Esophagus muscularis mucosa (tissue), 3 donors: ENCODE results near the gene MEGF9.

Source experiments
- CTCF ChIP-seq, 3 experiments: fragments of 200-600 bp in 2 of 3; fragments of 450-650 bp in 1 of 3; sonication (generic) in 2 of 3; IDR thresholded peaks; one replicate each; pipeline ENCODE4 v1.5.1; 2017 to 2019; ENCODE audit warnings: antibody characterized with exemption in 3 of 3, mild to moderate bottlenecking in 2 of 3, moderate library complexity in 1 of 3
- POLR2A ChIP-seq: fragments of 450-650 bp; IDR thresholded peaks from one replicate; pipeline ENCODE4 v1.6.1; 2017; ENCODE audit warnings: antibody characterized with exemption, moderate library complexity, mild to moderate bottlenecking, low read depth
- POLR2AphosphoS5 ChIP-seq, 2 donors: sonication (generic); formaldehyde crosslinking; IDR thresholded peaks; one replicate each; pipeline ENCODE4 v1.6.1; 2017; ENCODE audit warnings: antibody characterized with exemption in 2 of 2

GRCh38 chr9:120593955-120594277 lies 120.4 kb downstream of the MEGF9 start:
- TF ChIP-seq CTCF (IDR thresholded peaks at IDR 0.05) (no peak), POLR2A (no peak), POLR2AphosphoS5 (IDR thresholded peaks at IDR 0.05) (no peak)
